ENCODE measurements around the gene WDSUB1. TPM values are rescaled to one million over a fixed set of nuclear protein-coding genes. Genes with fewer than 3 reads are reported as not detected.

WDSUB1 gene
- total RNA-seq, 1 experiment from 2014 or later: 7.7 TPM

DNA sequence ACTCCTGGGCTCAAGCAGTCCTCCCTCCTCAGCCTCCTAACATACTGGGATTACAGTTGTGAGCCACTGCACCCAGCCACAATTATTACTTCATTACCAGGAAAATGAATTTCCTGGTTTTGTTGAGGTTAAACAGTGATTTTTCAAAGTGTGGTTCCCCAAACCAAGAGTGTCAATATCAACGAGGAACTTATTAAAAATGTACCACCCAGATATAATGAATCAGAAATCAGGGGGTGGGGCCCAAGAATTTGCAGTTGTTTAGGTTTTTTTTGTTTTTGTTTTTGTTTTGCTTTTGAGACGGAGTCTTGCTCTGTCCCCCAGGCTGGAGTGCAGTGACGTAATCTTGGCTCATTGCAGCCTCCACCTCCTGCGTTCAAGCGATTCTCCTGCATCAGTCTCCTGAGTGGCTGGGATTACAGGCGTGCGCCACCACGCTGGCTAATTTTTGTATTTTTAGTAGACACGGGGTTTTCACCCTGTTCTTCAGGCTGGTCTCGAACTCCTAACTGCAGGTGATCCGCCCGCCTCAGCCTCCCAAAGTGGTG is 94.1 kb downstream of the WDSUB1 start:
- no peaks in the 10 kb centered on the region for H3K27me3 ChIP-seq (ENCODE audit: control insufficient read depth, insufficient read depth, low read length)
- no peaks in the 10 kb centered on the region for H3K9me3 ChIP-seq (ENCODE audit: control insufficient read depth, insufficient read depth, low read depth, low read length)
- in situ Hi-C loops (cut with HindIII; ENCODE audit: low pct_unique_long_range_greater_than_20kb, low sequenced_read_pairs) (no loop called here), intact Hi-C loops (cut with micrococcal nuclease; ENCODE audit: unreplicated experiment) (no loop called here)
- H3K4me1 ChIP-seq (ENCODE audit: control insufficient read depth, insufficient read depth, low read length): no peaks in the 10 kb centered on the region
- no TSS peak for BruUV-seq (replicated peaks)
- POLR2A ChIA-PET: no interaction called here
- ATAC-seq: no peak
- no peak overlapping the region for H3K27ac ChIP-seq (ENCODE audit: low read length)
- no peak for DNase-seq (ENCODE audit: low read depth, low spot score)
- CTCF ChIA-PET: no interaction called here
- no peak overlapping the region for H3K4me3 ChIP-seq (ENCODE audit: low read depth in 2 of 2, low read length in 2 of 2)
- TF ChIP-seq, protein P1, sequence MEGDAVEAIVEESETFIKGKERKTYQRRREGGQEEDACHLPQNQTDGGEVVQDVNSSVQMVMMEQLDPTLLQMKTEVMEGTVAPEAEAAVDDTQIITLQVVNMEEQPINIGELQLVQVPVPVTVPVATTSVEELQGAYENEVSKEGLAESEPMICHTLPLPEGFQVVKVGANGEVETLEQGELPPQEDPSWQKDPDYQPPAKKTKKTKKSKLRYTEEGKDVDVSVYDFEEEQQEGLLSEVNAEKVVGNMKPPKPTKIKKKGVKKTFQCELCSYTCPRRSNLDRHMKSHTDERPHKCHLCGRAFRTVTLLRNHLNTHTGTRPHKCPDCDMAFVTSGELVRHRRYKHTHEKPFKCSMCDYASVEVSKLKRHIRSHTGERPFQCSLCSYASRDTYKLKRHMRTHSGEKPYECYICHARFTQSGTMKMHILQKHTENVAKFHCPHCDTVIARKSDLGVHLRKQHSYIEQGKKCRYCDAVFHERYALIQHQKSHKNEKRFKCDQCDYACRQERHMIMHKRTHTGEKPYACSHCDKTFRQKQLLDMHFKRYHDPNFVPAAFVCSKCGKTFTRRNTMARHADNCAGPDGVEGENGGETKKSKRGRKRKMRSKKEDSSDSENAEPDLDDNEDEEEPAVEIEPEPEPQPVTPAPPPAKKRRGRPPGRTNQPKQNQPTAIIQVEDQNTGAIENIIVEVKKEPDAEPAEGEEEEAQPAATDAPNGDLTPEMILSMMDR (IDR thresholded peaks at IDR 0.05): no peak
- no peak for TF ChIP-seq TCF7L2 (IDR thresholded peaks at IDR 0.05; ENCODE audit: low read depth, low read length)
- H3K36me3 ChIP-seq (ENCODE audit: control insufficient read depth, insufficient read depth, low read length): peaks cover 4% of the 10 kb centered on the region; the same call in 1 of the 2 replicates

DNA sequence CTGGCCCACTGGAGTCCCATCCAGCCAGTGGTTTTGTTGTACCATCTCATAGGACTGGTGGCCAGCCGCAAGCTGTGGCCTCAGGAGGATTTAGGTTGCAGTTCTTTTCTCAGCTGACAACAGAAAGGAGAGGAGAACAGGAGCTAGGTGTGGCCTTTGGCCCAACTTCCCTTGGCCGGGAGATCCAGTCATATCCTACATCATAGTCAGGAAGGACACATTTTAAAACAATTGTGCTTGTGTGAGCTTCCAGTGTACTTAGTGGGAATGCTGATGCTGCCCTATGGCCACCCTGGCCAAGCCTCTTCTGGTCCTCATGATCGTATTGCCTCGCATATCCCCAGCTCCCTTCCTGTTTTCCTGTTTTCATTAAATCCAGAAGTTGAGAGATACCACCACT is 98.1 kb downstream of the WDSUB1 start:
- in situ Hi-C loops (cut with HindIII; ENCODE audit: low pct_unique_long_range_greater_than_20kb, low sequenced_read_pairs): no loop called here
- intact Hi-C loops (cut with micrococcal nuclease; ENCODE audit: unreplicated experiment): no loop called here
- Histone ChIP-seq H3K27ac (ENCODE audit: low read length) (no peak overlapping the region), H3K9me3 (ENCODE audit: control insufficient read depth, insufficient read depth, low read depth, low read length) (no peaks in the 10 kb centered on the region), H3K27me3 (ENCODE audit: control insufficient read depth, insufficient read depth, low read length) (no peaks in the 10 kb centered on the region), H3K36me3 (ENCODE audit: control insufficient read depth, insufficient read depth, low read length) (no peaks in the 10 kb centered on the region), H3K4me1 (ENCODE audit: control insufficient read depth, insufficient read depth, low read length) (no peaks in the 10 kb centered on the region), H3K4me3 (ENCODE audit: low read depth in 2 of 2, low read length in 2 of 2) (no peak overlapping the region)
- ATAC-seq (no peak), DNase-seq (ENCODE audit: low read depth, low spot score) (no peak)
- ChIA-PET POLR2A (no interaction called here), CTCF (no interaction called here)
- no TSS peak for BruUV-seq (replicated peaks)
- TF ChIP-seq, protein P1 (IDR thresholded peaks at IDR 0.05): no peak
- TF ChIP-seq POLR2AphosphoS5 (IDR thresholded peaks at IDR 0.05; ENCODE audit: low read depth, low read length) (no peak), SIN3A (IDR thresholded peaks at IDR 0.05; ENCODE audit: borderline replicate concordance, insufficient read depth, low read depth, low read length) (no peak)

DNA sequence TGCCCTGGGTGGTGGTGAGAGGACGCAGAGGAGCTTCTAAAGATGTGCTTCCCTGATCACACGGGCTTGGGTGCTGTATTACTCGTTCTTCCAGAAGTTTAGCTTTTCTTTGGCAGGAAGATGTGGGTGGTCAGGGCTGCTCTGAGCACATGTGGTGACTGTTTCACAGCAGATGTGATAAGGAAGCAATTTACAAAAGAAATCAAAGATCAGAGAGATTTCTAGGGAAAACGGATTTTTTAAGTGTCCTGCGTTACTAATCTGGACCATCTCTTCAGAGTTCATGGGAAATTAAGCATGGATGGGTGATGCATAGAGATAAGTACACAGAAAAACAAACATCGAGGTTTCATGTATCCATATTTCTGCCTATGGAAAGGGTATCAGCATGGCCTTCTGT is 99.4 kb downstream of the WDSUB1 start:
- BruUV-seq (replicated peaks): no TSS peak
- H3K9me3 ChIP-seq (ENCODE audit: control insufficient read depth, insufficient read depth, low read depth, low read length): no peaks in the 10 kb centered on the region
- POLR2A ChIA-PET: no interaction called here
- TF ChIP-seq, protein P2, sequence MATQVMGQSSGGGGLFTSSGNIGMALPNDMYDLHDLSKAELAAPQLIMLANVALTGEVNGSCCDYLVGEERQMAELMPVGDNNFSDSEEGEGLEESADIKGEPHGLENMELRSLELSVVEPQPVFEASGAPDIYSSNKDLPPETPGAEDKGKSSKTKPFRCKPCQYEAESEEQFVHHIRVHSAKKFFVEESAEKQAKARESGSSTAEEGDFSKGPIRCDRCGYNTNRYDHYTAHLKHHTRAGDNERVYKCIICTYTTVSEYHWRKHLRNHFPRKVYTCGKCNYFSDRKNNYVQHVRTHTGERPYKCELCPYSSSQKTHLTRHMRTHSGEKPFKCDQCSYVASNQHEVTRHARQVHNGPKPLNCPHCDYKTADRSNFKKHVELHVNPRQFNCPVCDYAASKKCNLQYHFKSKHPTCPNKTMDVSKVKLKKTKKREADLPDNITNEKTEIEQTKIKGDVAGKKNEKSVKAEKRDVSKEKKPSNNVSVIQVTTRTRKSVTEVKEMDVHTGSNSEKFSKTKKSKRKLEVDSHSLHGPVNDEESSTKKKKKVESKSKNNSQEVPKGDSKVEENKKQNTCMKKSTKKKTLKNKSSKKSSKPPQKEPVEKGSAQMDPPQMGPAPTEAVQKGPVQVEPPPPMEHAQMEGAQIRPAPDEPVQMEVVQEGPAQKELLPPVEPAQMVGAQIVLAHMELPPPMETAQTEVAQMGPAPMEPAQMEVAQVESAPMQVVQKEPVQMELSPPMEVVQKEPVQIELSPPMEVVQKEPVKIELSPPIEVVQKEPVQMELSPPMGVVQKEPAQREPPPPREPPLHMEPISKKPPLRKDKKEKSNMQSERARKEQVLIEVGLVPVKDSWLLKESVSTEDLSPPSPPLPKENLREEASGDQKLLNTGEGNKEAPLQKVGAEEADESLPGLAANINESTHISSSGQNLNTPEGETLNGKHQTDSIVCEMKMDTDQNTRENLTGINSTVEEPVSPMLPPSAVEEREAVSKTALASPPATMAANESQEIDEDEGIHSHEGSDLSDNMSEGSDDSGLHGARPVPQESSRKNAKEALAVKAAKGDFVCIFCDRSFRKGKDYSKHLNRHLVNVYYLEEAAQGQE (IDR thresholded peaks at IDR 0.05; ENCODE audit: insufficient read depth in 1 of 2, low read depth in 2 of 2, low read length in 1 of 2): no peak
- no peak for TF ChIP-seq TCF7L2 (IDR thresholded peaks at IDR 0.05; ENCODE audit: low read depth, low read length)
- TF ChIP-seq SIN3A (IDR thresholded peaks at IDR 0.05; ENCODE audit: borderline replicate concordance, insufficient read depth, low read depth, low read length): no peak
- no peak for TF ChIP-seq POLR2AphosphoS5 (IDR thresholded peaks at IDR 0.05; ENCODE audit: low read depth, low read length)
- TF ChIP-seq, protein P1 (IDR thresholded peaks at IDR 0.05): no peak
- no peaks in the 10 kb centered on the region for H3K4me1 ChIP-seq (ENCODE audit: control insufficient read depth, insufficient read depth, low read length)
- H3K36me3 ChIP-seq (ENCODE audit: control insufficient read depth, insufficient read depth, low read length): peaks cover 5% of the 10 kb centered on the region
- H3K4me3 ChIP-seq (ENCODE audit: low read depth in 2 of 2, low read length in 2 of 2): no peak overlapping the region
- in situ Hi-C loops (cut with HindIII; ENCODE audit: low pct_unique_long_range_greater_than_20kb, low sequenced_read_pairs) (no loop called here), intact Hi-C loops (cut with micrococcal nuclease; ENCODE audit: unreplicated experiment) (no loop called here)
- CTCF ChIA-PET: interaction anchor here (0.6 kb wide), 1 partner anchor 11 kb away, joined by 6 read pairs; no protein-coding TSS in a partner anchor
- H3K27me3 ChIP-seq (ENCODE audit: control insufficient read depth, insufficient read depth, low read length): no peaks in the 10 kb centered on the region
- ATAC-seq (no peak), DNase-seq (ENCODE audit: low read depth, low spot score) (no peak)
- no peak overlapping the region for H3K27ac ChIP-seq (ENCODE audit: low read length)
